Activated T-cell treated with anti-CD3 and anti-CD28 coated beads for 48 hours (primary cell): Measurements from ENCODE around the gene DDR2.

Experiments used
- DNase-seq: peaks from one replicate; pipeline ENCODE4 v3.0.0-alpha.2; 2020; ENCODE audit warnings: low read depth

Gene DDR2

DNA sequence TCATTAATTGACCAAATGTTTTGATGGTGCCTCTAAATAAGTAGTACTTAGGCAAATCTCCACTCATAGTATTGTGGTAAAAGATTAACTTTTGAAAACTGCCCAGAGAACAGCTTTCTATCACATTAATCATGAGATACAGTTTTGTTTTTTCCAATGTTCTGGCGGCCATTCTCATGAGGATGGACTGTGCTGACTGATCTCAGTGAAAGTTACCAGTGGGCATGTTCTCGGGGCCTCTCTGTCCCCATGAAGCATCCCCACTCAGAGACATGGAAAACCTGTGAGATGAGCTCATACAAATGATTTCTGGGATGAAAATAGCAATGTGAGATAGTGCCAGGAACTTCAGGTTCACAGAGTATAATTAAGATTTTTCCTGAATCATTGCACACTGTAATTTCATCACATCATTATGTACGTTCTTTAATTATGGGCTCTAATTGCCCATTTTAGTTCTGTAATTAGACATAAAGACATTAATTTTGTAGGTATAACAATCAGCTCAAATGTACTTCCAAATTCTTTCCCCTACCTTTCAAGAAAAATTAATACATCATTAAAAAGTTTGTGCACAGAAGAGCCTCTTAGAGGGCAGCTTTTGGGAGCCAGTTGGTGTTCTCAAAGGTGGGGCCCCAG is 40.5 kb downstream of the DDR2 start:
- no peak for DNase-seq

DNA sequence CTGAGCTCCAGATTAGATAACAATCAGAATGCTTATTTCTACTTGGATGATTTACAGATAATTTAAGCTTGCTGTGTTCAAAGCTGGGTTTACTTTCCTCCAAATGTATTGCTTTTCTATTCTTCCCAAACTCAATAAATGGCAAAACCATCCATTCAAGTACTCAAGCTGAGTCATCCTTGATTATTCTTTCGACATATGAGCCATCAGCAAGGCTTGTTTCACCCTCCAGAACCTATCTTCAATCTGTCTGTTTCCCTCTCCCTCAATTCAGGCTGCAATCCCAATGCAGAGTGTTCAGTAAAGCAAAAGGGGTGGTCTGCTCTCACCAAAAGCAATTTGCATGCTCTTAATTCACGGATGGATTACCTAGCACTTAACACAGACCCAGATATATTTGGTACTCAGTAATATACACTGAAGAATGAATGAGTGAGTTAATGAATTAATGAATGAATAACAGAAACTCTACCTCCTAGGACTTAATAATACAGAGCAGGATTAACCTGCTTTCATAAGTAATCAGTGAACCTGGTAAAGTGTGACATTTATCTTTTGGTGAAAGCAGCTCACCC is 41.9 kb downstream of the DDR2 start:
- no peak for DNase-seq

DNA sequence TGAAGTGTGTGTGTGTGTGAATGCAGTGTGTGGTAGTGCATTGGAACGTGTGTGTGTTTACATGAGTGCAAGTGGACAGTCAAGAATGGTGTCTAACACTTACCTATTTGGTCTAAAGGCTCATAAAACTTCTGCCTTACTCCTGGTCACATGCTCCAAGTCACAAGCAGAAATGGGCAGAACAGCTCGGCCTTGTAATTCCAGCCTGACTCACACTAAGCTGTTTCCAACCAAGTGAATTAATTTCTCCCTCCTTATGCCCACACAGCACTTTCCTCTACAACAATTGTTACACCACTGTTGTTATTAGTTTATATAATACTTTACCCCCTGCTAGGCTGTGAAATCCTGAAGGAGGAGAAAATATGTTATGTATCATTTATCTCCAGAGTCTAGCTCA is 43.8 kb downstream of the DDR2 start:
- DNase-seq, result no peak

DNA sequence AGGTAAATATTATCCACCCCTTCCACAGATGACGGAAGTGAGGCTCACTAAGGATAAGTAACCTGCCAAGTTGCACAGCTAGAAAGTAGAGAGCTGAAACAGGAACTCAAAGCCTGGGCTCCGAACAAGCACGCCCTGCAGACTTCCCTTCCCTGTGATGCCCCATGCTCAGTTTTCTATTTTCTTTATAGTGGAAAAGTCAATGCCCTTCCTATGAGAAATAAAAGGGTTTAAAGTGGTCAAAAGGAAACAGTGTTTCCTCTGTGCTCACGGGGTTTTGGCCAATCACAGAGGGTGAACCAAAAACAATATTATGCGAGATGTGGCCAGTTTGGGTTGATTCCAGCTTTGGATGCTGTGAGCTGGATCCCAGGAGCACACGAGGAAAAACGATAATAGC is 44.5 kb downstream of the DDR2 start:
- no peak for DNase-seq

DNA sequence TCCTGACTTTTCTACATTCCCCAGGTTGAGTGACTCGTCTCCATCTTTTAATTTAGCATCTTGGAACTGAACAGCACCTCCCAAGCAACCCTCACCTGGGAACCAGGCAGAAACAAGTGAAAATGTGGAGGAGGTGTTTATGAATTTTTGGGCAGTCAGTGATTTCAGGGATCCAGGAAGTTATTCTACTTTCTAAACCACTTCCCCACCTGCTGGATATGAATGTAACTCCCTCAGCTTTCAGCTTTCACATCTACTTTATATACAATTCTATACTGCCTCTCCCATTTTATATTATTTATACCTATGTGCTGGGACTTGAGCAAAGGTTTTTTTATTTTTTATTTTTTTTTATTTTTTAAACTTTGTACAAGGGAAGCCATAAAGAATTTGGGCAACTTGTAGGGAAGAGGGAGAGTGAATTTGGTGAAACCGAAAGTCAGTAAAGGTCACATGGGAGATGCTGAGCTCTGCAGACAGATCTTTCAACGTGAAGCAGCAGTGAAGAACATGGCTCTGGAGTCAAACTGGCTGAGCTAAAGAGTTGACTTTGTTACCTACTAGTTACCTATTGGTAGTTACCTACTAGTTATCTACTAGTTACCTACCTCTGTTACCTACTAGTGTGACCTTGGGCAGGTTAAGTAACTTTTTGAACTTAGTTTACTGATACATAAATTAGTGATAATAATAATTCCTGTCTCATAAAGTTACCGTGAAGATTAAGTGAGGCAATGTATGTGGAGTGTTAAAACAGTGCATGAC is 45.5 kb downstream of the DDR2 start:
- DNase-seq, result no peak

DNA sequence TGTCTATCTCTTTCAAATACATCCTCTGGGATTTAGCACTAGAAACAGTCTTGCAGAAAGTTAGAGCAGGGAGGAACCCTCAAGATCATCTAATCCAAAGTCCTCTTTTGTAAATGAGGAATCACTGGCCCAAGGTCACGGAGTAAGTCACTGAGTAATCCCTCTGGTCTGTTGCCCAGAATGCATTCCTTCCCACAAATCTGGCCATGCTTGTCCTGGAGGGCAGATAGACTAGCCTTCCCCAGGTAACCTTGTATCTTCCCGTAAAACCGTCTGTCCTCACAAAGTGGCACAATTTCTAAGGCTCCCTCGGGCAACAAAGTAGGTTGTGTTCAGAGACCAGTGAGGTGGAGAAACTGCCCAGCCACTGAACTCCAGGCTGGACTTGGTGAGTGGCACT is 46.2 kb downstream of the DDR2 start:
- DNase-seq, result no peak

DNA sequence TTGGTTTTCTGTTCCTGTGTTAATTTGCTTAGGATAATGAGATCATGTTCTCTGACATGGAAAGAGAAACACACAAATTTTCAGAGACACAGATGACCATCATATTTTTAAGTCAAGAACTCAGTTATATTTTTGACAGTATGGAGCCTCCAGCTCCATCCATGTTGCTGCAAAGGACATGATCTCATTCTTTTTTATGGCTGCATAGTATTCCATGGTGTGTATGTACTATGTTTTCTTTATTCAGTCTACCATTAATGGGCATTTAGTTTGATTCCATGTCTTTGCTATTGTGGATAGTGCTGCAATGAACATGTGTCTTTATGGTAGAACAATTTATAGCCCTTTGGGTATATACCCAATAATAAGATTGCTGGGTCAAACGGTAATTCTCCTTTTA is 47.0 kb downstream of the DDR2 start:
- DNase-seq, result no peak

DNA sequence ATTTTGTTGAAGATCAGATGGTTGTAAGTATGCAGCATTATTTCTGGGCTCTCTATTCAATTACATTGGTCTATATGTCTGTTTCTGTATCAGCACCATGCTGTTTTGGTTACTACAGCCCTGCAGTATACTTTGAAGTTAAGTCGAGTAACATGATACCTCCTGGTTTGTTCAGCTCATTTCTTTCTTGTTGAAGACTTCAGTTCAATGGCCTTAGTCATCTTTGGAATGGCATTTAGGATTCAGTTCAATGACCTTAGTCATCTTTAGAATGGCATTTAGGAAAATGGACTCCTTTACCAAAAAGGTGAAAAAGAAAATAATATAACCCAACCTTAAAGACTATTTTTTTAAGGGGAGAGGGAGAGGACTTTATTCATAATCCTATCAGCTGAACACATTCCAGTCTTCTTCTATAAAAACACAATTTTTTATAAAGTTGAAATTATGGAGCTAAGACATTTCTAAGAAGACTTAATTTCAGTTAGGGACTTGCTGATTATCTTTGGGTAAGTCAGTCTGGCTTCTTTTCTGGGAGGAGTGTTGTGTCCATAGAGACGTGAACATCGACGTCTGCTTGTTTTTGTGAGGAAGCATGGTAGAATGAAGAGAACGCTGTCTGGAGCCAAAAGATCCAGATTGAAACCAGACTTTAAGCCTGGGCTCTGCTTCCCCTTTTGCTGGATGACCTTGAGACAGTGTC is 48.3 kb downstream of the DDR2 start:
- no peak for DNase-seq

DNA sequence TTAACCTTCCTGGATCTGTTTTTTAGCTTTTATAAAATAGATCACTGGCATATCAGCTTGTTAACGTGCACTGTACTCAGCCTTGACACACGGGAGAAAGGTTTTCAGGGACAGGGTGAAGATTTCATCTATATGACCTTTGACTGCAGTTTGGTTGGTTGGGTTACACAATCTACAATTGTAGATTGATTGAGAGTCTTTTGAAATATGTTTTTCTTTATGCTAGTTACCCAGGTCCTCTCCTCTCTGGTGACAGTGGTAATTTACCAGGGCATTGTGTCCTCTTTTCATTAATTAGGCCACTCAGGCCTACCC is 48.8 kb downstream of the DDR2 start:
- DNase-seq, result no peak

DNA sequence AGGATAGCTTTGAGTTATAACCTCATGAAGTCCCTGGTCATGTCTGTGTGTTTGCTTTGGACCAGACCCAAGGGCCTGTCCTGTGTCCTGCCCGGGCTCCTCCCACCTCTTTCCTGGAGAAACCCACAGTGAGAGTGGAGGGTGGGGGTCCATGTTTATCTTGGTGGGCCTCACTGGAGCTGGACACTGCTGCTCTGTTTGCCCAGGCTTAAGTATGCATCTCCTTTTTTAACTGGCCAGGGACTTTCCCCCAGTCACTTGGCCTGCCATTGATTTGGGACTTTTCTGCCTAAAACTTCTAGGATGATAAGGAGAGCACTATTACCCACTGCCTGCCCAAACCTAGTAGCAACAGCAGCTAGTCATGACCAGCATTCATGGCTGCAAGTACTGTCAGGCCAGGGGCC is 49.8 kb downstream of the DDR2 start:
- no peak for DNase-seq

DNA sequence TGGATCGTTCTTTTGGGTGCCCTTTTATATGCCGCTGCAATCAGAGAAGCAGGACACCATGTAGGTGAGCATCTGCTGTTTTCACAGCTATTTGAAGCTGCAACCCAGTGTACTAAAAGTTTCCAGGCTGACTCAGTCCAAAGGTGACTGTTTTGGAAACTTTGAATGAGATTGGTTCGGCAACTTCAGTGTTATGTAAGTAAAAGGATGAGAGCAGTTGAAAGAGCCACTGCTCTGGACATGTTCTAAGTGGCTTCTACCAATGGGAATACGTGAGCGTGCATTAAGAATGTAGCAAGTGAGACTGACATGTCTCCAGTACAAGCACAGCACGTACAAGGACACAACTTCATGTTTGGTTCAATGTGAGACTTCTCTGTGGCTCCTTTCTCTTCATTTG is 55.6 kb downstream of the DDR2 start:
- no peak for DNase-seq

DNA sequence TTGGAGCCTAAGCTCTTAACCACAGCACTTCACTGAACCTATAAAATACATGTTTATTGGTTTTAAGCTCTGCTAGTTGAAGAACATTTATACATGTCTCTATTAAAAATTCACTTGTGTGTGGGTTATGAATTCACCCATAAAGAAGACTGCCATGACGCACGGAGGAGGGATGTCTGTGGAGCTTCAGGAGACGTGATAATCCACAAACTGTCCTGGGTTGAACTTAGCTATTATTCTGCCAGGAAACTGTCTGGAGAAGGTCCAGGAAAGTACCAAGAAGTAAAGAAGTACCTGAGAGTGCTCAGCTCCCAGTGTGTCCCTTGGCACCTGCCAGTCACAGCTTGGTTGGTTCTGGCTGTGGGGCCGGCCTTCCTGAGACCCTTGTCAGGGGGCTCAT is 56.3 kb downstream of the DDR2 start:
- DNase-seq, result no peak

DNA sequence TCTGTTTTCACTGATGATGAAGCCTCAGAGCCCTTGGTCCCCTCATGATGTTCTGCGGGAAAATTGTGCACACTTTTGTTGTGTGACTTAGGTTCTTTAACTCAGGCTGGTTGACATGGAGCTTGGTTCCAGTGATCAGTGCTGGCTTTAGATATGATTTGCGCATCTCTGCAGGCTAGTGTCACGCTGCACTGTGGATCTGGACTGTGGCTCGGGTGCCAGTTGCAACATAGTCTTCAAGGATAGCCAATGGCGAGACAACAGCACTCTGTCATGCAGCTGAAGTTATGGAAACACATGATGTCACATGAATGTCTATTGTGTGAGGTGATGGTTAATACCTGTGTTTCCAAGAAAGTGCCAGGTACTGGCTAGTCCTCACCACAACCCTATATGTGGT is 56.7 kb downstream of the DDR2 start:
- DNase-seq, result no peak

DNA sequence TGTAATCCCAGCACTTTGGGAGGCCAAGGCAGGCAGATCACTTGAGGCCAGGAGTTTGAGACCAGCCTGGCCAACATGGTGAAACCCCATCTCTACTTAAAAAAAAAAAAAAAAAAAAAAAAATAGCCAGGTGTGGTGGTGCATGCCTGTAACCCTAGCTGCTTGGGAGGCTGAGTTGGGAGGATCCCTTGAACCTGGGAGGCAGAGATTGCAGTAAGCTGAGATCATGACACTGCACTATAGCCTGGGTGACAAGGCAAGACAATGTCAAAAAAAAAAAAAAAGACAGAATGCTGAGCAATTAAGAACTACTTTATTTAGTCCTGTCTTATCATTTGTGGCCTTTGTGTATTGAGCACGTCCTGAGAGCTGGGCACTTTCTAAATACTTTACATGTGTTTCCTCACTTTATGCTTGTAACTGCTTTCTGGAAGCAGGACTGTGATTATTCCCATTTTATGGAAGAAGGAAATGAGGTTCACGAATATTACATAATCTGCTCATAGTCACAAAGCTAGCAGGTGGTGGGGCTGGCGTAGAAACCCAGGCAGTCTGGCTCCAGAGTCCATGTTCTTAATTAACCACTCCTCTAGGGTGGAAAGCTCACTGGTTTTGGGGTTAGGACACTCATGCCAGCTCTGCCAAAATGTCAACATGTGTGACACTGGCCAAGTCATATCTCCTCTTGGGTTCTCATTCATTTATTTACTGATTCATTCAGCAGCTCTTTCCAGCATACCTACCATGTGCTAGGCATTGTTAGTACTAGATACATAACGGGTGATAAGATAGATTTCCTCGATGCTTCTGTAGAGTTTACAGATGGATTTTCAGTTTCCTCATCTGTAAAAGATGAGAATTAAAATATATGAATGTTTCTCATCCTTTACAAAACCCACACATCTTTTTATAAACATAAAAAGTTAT is 57.7 kb downstream of the DDR2 start:
- no peak for DNase-seq

DNA sequence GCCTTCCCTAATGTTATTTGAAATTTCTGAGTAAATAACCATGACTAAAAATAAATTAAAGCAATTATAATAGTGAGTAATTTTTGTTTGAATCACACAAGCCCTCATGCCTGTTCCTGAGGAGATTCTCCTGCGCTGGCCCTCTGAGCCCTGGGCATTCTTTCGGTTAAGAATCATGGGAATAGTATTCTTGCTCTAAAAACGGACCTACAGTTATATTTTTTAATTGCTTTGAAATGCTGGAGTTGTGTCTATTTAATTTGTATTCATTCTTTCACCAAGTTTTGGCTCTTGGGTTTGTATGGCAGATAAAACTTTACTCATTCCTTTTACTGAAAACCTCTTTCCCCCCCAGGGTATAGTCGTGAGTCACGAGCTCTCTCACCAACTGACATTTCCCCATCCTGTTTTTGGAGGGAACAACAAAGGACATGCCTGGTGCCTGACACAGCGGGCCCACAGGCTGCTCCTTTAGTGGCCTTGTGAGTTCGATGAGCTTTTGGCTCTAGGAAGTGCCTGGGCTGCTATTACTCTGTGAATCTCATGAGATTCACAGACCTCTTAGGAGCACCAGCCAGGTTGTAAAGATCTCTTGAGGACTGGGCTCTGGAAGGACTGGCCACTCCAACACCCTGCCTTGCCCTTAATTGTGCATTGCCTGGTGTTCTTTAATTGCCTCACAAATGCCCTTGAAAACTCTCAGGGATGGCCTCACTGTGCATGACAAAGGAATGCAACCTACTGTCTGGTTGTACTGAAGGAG is 58.6 kb downstream of the DDR2 start:
- DNase-seq, result no peak

DNA sequence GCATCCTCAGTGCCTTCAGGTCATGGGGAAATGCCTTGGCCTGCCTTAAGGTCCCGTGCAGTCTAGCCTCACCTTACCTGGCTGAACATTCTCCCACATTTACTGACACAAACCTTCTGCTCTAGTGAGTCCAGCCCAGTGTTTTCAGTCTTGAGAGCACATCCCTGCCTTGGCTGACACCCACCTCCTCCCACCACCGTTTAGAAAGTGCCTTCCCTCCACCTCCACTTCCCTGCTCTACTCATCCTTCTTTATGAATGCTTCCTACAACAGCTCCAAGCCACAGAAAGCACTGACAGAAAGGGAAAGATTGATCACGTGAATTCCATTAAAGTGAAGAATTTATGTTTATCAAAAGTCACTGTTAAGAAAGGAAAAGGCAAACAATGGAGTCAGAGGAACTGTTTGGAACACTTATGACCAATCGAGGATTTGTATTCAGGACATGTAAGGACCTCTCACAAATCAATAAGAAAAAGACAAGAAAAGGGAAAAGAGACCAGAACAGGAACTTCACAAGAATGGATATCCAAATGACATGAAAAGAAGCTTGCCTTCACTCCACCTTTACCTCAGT is 59.8 kb downstream of the DDR2 start:
- no peak for DNase-seq

DNA sequence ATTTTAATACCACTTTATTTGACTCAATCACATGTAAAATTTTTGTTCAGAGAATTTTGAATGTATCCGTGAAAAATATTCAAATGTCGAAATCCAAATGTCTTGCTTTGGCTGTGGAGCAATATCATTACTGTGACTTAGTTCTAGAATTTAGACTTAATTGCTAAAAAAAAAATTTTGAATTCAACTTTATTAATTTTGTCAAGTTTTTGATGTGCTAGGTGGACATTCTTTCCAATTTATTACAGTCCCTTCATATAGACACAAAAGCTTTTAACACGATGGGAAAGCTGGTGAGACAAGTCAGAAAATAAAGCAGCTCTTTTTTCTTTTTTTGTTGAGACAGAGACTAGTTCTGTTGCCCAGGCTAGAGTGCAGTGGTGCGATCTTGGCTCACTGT is 62.6 kb downstream of the DDR2 start:
- no peak for DNase-seq

DNA sequence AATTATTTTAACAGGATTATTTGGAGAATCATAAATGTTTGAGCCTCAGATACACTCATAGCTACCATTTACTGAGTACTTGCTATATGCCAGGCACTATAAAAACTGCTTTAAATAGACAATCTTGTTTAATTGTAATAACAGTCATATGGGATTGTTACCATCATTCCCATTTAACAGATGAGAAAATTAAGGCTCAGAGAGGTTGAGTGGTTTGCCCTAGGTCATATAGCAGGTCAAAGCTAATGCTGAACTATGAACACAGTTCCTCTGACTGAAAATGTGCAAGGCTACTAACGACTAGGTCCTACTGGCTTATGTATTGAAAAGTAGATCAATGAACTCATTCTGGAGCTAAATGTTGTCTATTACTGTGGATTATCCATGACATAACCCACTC is 63.4 kb downstream of the DDR2 start:
- no peak for DNase-seq

DNA sequence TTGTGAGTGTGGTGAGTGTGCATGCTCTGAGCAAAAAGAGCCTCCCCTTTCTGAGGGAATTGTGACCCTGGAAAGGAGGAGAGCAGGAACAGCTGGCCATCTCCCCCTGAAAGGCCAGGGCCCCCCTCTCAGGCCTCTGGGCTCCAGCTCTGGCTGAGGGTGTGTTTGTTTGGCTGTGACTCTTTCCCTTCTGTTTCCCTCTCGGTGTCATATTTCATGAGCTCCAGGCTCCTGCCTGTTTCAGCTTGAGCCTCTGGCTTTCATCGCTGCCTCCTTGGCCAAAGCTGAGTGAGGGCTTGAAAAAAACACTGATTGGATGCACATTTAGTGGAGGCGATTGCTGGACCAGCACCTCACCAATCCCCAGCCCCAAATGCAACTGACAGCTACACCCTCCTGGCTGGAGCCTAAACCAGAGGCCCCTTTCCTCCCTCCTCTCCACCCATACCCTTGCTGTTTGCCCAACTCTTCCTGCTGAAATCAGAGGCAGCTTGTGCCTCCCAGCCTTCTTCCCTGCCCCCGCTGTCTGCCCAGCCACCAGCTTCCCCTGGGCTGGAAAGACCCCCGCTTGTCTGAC is 64.1 kb downstream of the DDR2 start:
- DNase-seq, result no peak

DNA sequence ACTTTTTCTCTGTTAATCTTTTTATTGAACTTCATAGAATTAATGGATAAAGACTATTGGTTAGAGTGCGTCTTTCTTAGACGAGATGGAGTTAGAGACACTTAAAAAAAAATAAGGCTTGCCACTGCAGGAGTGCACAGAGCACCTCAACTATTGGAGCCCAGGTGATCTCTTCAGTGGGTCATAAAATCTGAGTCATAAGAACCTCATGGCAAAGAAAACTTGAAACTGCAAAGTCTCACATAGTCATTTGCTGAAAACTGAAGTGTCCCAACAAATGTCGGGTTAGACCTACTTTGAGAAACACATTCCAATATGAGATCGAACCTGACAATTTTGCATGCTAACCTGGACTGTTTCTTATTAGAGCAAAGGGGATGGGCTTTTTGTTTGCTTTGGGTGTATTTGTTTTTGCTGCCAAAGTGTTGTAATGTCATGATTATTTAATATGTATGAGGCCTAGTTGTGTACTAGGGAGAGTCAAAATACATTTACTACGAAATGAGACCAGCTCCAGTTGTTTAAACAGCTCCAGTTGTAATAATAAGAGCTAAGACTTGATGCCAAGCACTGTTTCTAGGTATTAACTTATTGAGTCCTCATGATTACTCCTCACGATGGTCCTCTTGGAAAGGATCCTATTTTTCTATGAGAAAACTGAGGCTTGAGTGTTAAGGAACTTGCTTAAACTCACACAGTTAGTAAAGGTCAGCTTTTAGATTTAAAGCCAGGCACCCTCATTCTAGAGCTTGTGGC is 65.1 kb downstream of the DDR2 start:
- DNase-seq, result no peak
